HG03103 (cell line): ENCODE measurements around the gene PREB.

Experiments
- ATAC-seq: cut with Tn5 transposase; IDR thresholded peaks from one replicate; pipeline ENCODE4 v1.9.1; 2021; ENCODE audit warnings: low read depth; ENCODE audit not compliant: unreplicated experiment

PREB gene

GRCh38 chr2:27096748-27097297 lies 37.6 kb downstream of the PREB start:
- no peak for ATAC-seq

GRCh38 chr2:27095745-27096651 lies 38.4 kb downstream of the PREB start:
- ATAC-seq, result no peak

DNA sequence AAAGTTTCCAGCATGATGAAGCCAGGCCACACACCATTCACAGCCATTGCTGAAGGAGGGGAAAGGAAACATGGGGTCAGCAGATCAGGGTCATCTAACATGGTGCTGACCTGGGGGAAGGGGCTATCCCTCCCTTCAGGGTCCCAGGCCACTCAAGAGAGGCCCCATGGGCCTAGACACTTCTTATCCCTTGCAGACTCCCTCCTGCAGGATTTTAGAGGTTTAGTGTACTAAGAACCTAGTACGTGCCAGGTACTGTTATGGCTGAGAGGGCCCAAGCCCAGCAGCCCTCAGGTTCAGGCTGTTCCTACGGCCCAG lies 39.0 kb downstream of the PREB start:
- ATAC-seq, result no peak

DNA sequence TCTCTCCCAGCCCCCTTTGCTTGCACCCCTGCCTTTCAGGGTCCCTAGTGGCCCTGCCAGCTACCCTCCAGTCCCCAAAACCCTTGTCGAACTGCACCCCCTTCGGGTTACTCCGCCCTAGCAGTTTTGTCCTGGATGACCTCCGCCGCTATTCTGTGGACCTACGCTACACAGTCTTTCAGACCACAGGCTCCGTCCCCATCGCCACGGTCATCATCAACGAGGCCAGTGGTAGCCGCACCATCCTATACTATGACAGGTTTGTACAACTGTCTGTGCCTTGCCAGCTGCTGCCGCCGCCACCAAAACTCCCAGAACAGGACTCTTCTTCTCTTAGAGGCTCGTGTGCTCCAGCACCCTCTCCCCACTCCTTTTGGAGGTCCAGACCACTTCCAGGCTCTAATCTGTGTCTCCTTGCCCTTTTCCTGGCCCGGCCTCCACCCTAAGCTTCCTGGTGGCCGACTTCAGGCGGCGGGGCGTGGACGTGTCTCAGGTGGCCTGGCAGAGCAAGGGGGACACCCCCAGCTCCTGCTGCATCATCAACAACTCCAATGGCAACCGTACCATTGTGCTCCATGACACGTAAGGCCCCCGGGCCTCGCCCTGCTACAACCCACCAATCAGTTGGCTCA lies 40.0 kb downstream of the PREB start:
- ATAC-seq, result no peak

- ATAC-seq, result no peak
Observed at GRCh38 chr2:27093430-27094352, 40.7 kb downstream of the PREB start.

GRCh38 chr2:27092696-27093429 lies 41.6 kb downstream of the PREB start:
- no peak for ATAC-seq

- ATAC-seq, result no peak
Observed at GRCh38 chr2:27091746-27092695, 42.4 kb downstream of the PREB start.

DNA sequence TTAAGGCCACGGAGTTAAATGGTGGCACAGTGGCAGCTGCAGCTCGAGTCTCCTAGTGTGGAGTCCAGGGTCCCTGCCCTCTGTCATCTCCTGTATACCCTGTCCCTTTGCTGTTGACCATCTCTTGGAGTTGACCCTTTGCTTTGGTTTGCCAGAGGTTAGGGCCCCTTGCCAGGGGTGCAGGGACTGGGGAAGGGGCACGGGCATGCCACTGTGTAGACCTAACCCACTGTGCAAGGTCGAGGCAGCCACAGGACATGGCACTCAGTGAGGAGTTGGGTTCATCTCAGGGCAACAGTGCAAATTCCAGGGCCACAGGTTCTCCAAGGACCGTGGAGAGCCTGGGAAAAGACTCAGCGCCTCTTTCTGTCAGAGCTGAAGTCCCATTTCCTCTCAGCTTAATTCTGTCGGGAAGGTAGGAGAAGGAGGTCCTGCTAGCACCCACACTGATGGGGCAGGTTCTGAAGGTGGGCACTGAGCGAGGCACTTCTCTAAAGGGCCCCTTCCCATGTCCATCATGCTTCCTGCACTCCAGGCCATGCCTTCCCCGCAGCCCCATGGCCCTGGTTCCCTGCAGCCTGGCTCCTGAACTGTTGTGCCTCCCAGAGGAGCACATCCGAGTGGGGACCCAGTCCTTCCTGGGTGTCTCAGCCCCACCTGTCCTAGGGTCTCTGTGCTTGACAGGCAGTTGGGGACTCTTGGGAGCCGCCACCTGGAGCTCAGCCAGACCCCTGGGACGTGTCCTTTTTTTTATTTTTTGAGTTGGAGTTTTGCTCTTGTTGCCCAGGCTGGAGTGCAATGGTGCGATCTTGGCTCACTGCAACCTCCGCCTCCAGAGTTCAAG lies 45.1 kb downstream of the PREB start:
- ATAC-seq, result no peak

DNA sequence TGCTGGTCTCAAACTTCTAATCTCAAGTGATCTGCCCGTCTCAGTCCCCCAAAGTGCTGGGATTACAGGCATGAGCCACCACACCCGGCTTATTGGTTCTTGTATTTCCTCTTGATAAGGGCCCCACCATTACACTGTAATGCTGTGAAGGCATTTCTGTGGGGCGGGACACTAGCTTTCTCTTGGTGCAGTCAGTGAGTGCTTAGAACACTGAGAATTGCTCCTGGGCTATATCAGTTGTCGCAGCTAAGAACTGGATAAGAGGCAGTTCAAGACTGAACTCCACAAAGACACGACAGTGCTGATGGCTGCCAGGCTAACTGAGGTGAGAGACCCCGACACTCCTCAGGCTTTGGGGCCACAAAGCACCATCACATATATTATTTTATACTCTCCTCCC lies 45.8 kb downstream of the PREB start:
- no peak for ATAC-seq

GRCh38 chr2:27087823-27088410 lies 46.5 kb downstream of the PREB start:
- ATAC-seq, result no peak

- no peak for ATAC-seq
Observed at GRCh38 chr2:27086724-27087593, 47.5 kb downstream of the PREB start, which contains the start of gene KHK. Gene KHK (plus strand): TSS chr2:27086772. CDS start chr2:27087260, 488 bp downstream.

DNA sequence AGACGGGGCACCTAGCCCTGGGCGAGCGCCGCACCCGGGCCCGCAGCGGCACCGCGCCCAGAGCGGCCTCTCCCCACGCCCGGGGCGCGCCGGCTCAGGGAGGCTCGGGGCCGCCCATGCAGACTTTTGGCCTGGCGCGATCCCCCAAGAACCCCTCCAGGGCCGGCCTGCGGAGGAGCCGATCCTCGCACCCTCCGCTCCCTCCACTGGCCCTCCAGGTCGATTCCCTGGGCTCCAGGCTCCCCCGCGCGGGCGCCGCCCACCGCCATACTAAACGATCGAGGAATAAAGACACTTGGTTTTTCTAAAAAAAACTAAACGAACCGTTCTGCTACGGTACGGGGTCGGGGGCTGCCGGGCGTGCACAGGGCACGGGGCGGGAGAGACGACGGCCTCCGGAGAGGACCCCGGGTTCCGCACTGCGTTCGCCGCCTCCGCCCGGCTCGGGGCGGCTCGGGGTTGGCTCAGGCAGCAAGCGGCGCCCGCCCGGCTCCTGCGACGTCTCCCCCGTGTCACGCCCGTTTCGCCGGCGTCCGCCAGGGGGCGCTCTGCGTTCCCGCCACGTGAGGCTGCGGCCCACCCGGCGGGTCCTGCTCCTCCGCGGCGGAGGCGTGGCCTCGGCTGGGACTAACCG lies 48.2 kb downstream of the PREB start:
- ATAC-seq, result peak; percentile 72

GRCh38 chr2:27085673-27086089 lies 48.8 kb downstream of the PREB start:
- peak; percentile 4 for ATAC-seq

DNA sequence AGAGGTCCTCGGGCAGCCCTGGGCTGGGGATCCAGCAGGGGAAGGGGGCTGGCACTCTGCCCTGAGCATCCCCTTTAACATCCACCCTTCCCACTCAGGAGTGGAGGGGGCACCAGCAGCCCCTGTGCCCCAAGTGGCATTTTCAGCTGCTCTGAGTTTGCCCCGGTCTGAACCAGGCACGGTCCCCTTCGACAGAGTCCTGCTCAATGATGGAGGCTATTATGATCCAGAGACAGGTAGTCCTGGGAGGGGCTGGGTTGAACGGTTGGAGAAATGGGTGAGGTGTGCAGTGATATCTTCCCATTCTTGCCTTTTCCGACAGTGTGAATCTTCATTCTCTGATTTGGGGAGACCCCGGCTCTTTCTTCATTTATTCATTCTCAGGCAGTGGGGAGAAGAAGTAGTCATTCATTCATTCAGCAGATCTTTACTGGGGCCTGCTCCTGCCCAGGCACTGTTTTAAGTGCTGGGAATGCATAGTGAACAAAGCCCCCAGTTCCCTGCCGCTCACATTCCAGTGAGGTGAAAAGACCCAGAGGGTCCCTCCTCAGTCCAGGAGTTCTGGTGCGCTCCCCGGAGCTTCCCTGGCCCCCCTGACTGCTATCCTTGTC lies 49.3 kb downstream of the PREB start:
- no peak for ATAC-seq

DNA sequence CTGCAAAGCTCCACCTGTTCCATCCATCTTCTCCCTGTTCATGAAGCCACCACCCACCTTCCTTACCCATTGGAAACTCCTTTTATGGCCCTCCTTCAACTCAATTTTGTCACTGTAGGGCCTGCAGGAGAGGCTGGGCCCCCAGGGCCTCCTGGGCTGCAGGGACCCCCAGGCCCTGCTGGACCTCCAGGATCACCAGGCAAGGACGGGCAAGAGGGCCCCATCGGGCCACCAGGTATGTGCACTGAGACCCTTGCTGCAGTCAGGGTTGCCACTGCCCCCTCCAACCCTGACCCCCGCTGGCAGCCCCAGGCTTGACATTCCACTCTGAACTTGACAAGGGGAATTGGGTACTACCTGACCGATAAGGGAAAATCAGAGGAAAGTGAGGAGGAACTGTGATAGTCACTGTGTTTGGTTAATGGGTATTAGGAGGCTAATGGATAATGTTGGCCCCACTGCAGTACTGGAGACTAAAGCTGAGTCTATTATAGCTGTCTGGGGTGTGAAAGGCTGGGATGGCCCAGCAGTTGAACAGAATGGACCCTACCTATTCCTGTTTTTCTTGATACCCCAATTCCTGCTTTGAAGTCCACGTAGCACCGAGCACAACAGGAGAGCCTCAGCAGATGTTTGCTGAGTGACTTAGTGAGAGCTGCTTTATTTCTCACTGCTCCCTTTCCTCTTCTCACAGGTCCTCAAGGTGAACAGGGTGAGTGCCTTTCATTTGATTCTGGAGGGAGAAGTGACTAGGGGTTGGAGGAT lies 50.0 kb downstream of the PREB start:
- no peak for ATAC-seq
